Measurements from ENCODE around the gene SCN2A. TPM values are rescaled to one million over a fixed set of nuclear protein-coding genes. Genes with fewer than 3 reads are reported as not detected.

The SCN2A gene
- total RNA-seq, 4 donors from 2014 or later, result 0.12 to 1.3 (median 0.64) TPM

- Histone ChIP-seq H3K36me3 (no peaks in the 10 kb centered on the region), H3K9me3 (no peaks in the 10 kb centered on the region), H3K27me3 (no peaks in the 10 kb centered on the region), H3K4me3 (peak overlapping the region; percentile 19 to 25), H3K4me1 (peaks cover 0 to 13% (median 0%) of the 10 kb centered on the region in 3 donors), H3K27ac (no peak overlapping the region)
- TF ChIP-seq EP300 (IDR thresholded peaks at IDR 0.05) (no peak), POLR2A (IDR thresholded peaks at IDR 0.05) (no peak), POLR2AphosphoS5 (IDR thresholded peaks at IDR 0.05) (peak; percentile 20)
- TF ChIP-seq, protein P1, sequence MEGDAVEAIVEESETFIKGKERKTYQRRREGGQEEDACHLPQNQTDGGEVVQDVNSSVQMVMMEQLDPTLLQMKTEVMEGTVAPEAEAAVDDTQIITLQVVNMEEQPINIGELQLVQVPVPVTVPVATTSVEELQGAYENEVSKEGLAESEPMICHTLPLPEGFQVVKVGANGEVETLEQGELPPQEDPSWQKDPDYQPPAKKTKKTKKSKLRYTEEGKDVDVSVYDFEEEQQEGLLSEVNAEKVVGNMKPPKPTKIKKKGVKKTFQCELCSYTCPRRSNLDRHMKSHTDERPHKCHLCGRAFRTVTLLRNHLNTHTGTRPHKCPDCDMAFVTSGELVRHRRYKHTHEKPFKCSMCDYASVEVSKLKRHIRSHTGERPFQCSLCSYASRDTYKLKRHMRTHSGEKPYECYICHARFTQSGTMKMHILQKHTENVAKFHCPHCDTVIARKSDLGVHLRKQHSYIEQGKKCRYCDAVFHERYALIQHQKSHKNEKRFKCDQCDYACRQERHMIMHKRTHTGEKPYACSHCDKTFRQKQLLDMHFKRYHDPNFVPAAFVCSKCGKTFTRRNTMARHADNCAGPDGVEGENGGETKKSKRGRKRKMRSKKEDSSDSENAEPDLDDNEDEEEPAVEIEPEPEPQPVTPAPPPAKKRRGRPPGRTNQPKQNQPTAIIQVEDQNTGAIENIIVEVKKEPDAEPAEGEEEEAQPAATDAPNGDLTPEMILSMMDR (IDR thresholded peaks at IDR 0.05), result peak; percentile 54 to 74 (median 71)
- WGBS, 2 donors (ENCODE audit: low coverage in 1 of 2), result 14 to 15% methylated on average over 4 to 6 of the region's 6 CpGs
- ATAC-seq, result peak; percentile 93
These were observed 54.5 kb downstream of the SCN2A start for GRCh38 chr2:165293440-165294420.

GRCh38 chr2:165294912-165295311 lies 55.7 kb downstream of the SCN2A start:
- Histone ChIP-seq H3K9me3 (no peaks in the 10 kb centered on the region), H3K4me3 (no peak overlapping the region), H3K36me3 (no peaks in the 10 kb centered on the region), H3K4me1 (peaks cover 0 to 13% (median 0%) of the 10 kb centered on the region in 3 donors), H3K27ac (no peak overlapping the region), H3K27me3 (no peaks in the 10 kb centered on the region)
- WGBS, 2 donors (ENCODE audit: low coverage in 1 of 2), result 38 to 60% methylated on average over 5 of the region's 5 CpGs
- TF ChIP-seq, protein P1 (IDR thresholded peaks at IDR 0.05), result no peak
- no peak for TF ChIP-seq EP300 (IDR thresholded peaks at IDR 0.05)
- no peak for TF ChIP-seq POLR2A (IDR thresholded peaks at IDR 0.05)
- TF ChIP-seq POLR2AphosphoS5 (IDR thresholded peaks at IDR 0.05), result no peak
- ATAC-seq, result no peak

- TF ChIP-seq POLR2AphosphoS5 (IDR thresholded peaks at IDR 0.05) (no peak), EP300 (IDR thresholded peaks at IDR 0.05) (no peak)
- TF ChIP-seq, protein P1 (IDR thresholded peaks at IDR 0.05), result no peak
- H3K4me3 ChIP-seq, result no peak overlapping the region
- peaks cover 0 to 13% (median 0%) of the 10 kb centered on the region in 3 donors for H3K4me1 ChIP-seq
- H3K36me3 ChIP-seq, result no peaks in the 10 kb centered on the region
- ATAC-seq, result no peak
- H3K27me3 ChIP-seq, result no peaks in the 10 kb centered on the region
- 96% methylated on average over 4 of the region's 4 CpGs; no CpG with 5 or more reads in 1 of the 2 donors for WGBS, 2 donors (ENCODE audit: low coverage in 1 of 2)
- H3K27ac ChIP-seq, result no peak overlapping the region
- no peaks in the 10 kb centered on the region for H3K9me3 ChIP-seq
These were observed 56.4 kb downstream of the SCN2A start for GRCh38 chr2:165295643-165296042.

DNA sequence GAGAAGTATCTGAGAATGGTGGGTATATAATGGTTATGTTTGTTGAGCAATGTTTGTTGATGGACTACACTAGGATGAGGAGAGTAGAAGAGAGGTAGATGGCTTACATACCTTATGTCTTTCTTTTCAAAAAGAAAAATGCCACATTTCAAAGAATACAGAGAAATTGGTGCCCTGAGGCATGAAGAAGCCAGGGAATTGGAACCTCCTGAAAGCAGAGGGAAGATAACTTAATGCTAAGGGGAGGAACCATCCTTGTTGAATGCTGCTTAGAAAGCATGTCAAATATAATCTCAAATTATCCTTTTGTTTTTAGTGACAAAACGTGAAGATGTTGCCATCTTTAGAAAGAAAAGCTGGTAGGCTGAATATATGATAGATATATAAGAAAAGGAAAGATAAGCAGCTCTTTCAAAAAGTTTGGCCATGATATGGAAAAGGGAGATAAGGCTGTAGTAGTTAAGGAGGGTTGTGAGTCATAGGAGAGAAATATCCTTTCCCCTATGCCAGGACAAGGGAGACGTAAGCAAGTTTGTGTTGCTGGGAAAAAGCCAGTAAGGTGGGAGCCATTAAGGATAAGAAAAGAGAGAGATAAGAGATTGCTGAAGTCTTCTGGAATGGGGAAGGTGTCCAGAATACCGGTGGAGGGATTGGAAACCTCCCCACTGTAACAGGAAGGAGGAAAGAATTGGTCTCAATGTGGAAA lies 66.3 kb downstream of the SCN2A start:
- TF ChIP-seq POLR2A (IDR thresholded peaks at IDR 0.05) (no peak), EP300 (IDR thresholded peaks at IDR 0.05) (no peak)
- whole genome bisulfite sequencing, 2 donors (ENCODE audit: low coverage in 1 of 2), result 29 to 53% methylated on average over 2 to 3 of the region's 3 CpGs
- H3K9me3 ChIP-seq, result no peaks in the 10 kb centered on the region
- no peaks in the 10 kb centered on the region for H3K27me3 ChIP-seq
- no peaks in the 10 kb centered on the region for H3K36me3 ChIP-seq
- no peaks in the 10 kb centered on the region for H3K4me1 ChIP-seq
- no peak for ATAC-seq
- H3K4me3 ChIP-seq, result no peak overlapping the region
- no peak overlapping the region for H3K27ac ChIP-seq

GRCh38 chr2:165307317-165307716 lies 68.1 kb downstream of the SCN2A start:
- Histone ChIP-seq H3K27ac (no peak overlapping the region), H3K4me1 (no peaks in the 10 kb centered on the region), H3K4me3 (no peak overlapping the region), H3K27me3 (no peaks in the 10 kb centered on the region), H3K9me3 (no peaks in the 10 kb centered on the region), H3K36me3 (no peaks in the 10 kb centered on the region)
- TF ChIP-seq POLR2A (IDR thresholded peaks at IDR 0.05), result no peak
- TF ChIP-seq POLR2AphosphoS5 (IDR thresholded peaks at IDR 0.05), result no peak
- TF ChIP-seq EP300 (IDR thresholded peaks at IDR 0.05), result no peak
- TF ChIP-seq, protein P1 (IDR thresholded peaks at IDR 0.05), result no peak
- no peak for ATAC-seq
- 81 to 86% methylated on average over 1 of the region's 1 CpG for WGBS, 2 donors (ENCODE audit: low coverage in 1 of 2)
